Spleen (tissue), 7 donors: ENCODE data around the gene ERI3.

Experiments
- CTCF ChIP-seq, 11 experiments: fragments of 200-600 bp in 7 of 11; fragments of 450-650 bp in 4 of 11; sonication (generic) in 4 of 11; IDR thresholded peaks in 8 of 11; conservative IDR thresholded peaks in 3 of 11; 1 replicate in 7 of 11; 2 replicates in 4 of 11; pipeline versions ENCODE4 v1.4.0 to v1.8.0; 2016 to 2021; ENCODE audit warnings: antibody characterized with exemption in 11 of 11, inconsistent platforms in 4 of 11, mild to moderate bottlenecking in 1 of 11
- POLR2A ChIP-seq, 3 donors: fragments of 450-650 bp; IDR thresholded peaks; one replicate each; pipeline ENCODE4 v1.5.1; 2017; ENCODE audit warnings: antibody characterized with exemption in 3 of 3, mild to moderate bottlenecking in 1 of 3
- donor health status: DM: no; HTN: no; CAD: no; lungs with moderate emphysema.
- donor health status: DM: no; HTN: no; CAD: no.
- donor health status: DM: no; HTN: no; CAD: no.

- TF ChIP-seq POLR2A (IDR thresholded peaks at IDR 0.05) (no peak), CTCF (IDR thresholded peaks at IDR 0.05 in 8 of 11, conservative IDR thresholded peaks at IDR 0.05 in 3 of 11) (no peak)
These were observed 105.5 kb downstream of the ERI3 start for GRCh38 chr1:44249543-44249942.
